NCI-H82 treated with DMSO at 0.1 percent for 48 hours (cell line): Measurements from ENCODE around the gene ZNF384.

ENCODE experiments used
- DNase-seq: peaks from one replicate; lab custom pipeline; 2025; ENCODE audit not compliant: unreplicated experiment; lab: John Stamatoyannopoulos, UW

Gene ZNF384

GRCh38 chr12:6699259-6699988 lies 10.2 kb upstream of the ZNF384 start:
- no peak for DNase-seq

GRCh38 chr12:6698352-6699046 lies 9.3 kb upstream of the ZNF384 start:
- no peak for DNase-seq

- DNase-seq: peak; percentile 12
Observed at GRCh38 chr12:6697584-6698351, 8.6 kb upstream of the ZNF384 start.

GRCh38 chr12:6696690-6697583 lies 7.8 kb upstream of the ZNF384 start:
- no peak for DNase-seq

- DNase-seq: no peak
Observed at GRCh38 chr12:6695313-6696045, 6.3 kb upstream of the ZNF384 start.

- DNase-seq: no peak
Observed at GRCh38 chr12:6694701-6695100, 5.5 kb upstream of the ZNF384 start.

GRCh38 chr12:6693832-6694355 lies 4.7 kb upstream of the ZNF384 start:
- no peak for DNase-seq

GRCh38 chr12:6692888-6693287 lies 3.7 kb upstream of the ZNF384 start:
- DNase-seq: no peak

GRCh38 chr12:6691473-6691872 lies 2.3 kb upstream of the ZNF384 start:
- DNase-seq: no peak

GRCh38 chr12:6688543-6688998 lies 604 bp downstream of the ZNF384 start:
- DNase-seq: peak; percentile 80

GRCh38 chr12:6685814-6686213 lies 3.4 kb downstream of the ZNF384 start:
- no peak for DNase-seq

GRCh38 chr12:6684609-6685008 lies 4.6 kb downstream of the ZNF384 start:
- DNase-seq: peak; percentile 15

- DNase-seq: no peak
Observed at GRCh38 chr12:6676962-6677361, 12.2 kb downstream of the ZNF384 start.

GRCh38 chr12:6672143-6672542 lies 17.0 kb downstream of the ZNF384 start:
- DNase-seq: no peak

GRCh38 chr12:6667559-6668210 lies 21.5 kb downstream of the ZNF384 start:
- DNase-seq: no peak

GRCh38 chr12:6666211-6666610 lies 23.0 kb downstream of the ZNF384 start:
- DNase-seq: no peak

GRCh38 chr12:6664902-6665301 lies 24.3 kb downstream of the ZNF384 start:
- DNase-seq: no peak

- peak; percentile 100 for DNase-seq
Observed at GRCh38 chr12:6662906-6663742, 26.1 kb downstream of the ZNF384 start, which contains the start of gene ING4. Gene ING4 (minus strand): TSS chr12:6663119. CDS start chr12:6663101, 18 bp downstream.

- DNase-seq: no peak
Observed at GRCh38 chr12:6662602-6662905, 26.6 kb downstream of the ZNF384 start.
